Measurements from ENCODE around the gene PDK1.

- TF ChIP-seq EZH2 (IDR thresholded peaks at IDR 0.05; ENCODE audit: borderline replicate concordance, low read length) (no peak), CTCF (conservative IDR thresholded peaks at IDR 0.05 in 1 of 2, IDR thresholded peaks at IDR 0.05 in 1 of 2; ENCODE audit: extremely low read depth in 1 of 2, insufficient read depth in 1 of 2, low read depth in 1 of 2, low read length in 2 of 2) (no peak)
Measured at GRCh38 chr2:172629586-172629985, 73.7 kb downstream of the PDK1 start.
